Endothelial cell of umbilical vein (primary cell): ENCODE data around the gene PDSS2. TPM values are rescaled to one million over a fixed set of nuclear protein-coding genes. Genes with fewer than 3 reads are reported as not detected.

ENCODE experiments used
- BruUV-seq: library from RNA; stranded (reverse); fragments of 400-500 nt; replicated peaks from 2 replicates; lab custom pipeline; 2021; lab: Mats Ljungman, UMichigan
- CTCF ChIA-PET: fragments of 300-600, 350-600 bp; sonication (Branson Sonifier 250); formaldehyde crosslinking; loops from one replicate; lab custom pipeline; 2021; ENCODE audit warnings: antibody characterized with exemption, inconsistent platforms; lab: Charles Lee
- POLR2A ChIA-PET: fragments of 300-600, 350-600 bp; sonication (Branson Sonifier 250); formaldehyde crosslinking; loops from one replicate; lab custom pipeline; 2021; ENCODE audit warnings: antibody characterized with exemption, inconsistent platforms; lab: Charles Lee
- DNase-seq: peaks from one replicate; pipeline ENCODE4 v3.0.0-alpha.2; 2011; ENCODE audit warnings: low read depth, low spot score
- FAIRE-seq: peaks from 2 replicates; lab custom pipeline; 2011; peaks lifted over from hg19 to GRCh38; lab: Jason Lieb, UNC
- H2AFZ ChIP-seq: 2 replicates; pipeline ENCODE4 v1.6.0; 2012; ENCODE audit warnings: low read depth, low read length, control low read depth, inconsistent platforms
- H3K27ac ChIP-seq: 2 replicates; pipeline ENCODE4 v1.5.1; 2011; ENCODE audit warnings: low read depth, mild to moderate bottlenecking, control low read depth, low read length, moderate library complexity; ENCODE audit not compliant: insufficient read depth
- H3K27me3 ChIP-seq, 2 experiments: 2 replicates each; pipeline versions ENCODE4 v1.6.0 to v1.6.1; 2011; ENCODE audit warnings: low read length in 2 of 2, mixed read lengths in 1 of 2; ENCODE audit not compliant: control insufficient read depth in 2 of 2, insufficient read depth in 2 of 2
- H3K36me3 ChIP-seq, 2 experiments: 2 replicates in 1 of 2; 3 replicates in 1 of 2; pipeline ENCODE4 v1.5.1; 2011; ENCODE audit warnings: low read length in 2 of 2, mild to moderate bottlenecking in 1 of 2, moderate library complexity in 1 of 2; ENCODE audit not compliant: control insufficient read depth in 2 of 2, insufficient read depth in 2 of 2; ENCODE audit errors: extremely low read depth in 1 of 2
- H3K4me1 ChIP-seq: 3 replicates; pipeline ENCODE4 v1.5.1; 2011; ENCODE audit warnings: mild to moderate bottlenecking, low read length; ENCODE audit not compliant: control insufficient read depth, insufficient read depth; ENCODE audit errors: extremely low read depth
- H3K4me2 ChIP-seq: 2 replicates; pipeline ENCODE4 v1.6.1; 2011; ENCODE audit warnings: low read length, control low read depth, mixed read lengths; ENCODE audit not compliant: insufficient read depth
- H3K4me3 ChIP-seq, 3 experiments: fragments of 200-600 bp in 1 of 3; sonication (generic), shearing (Covaris generic) in 1 of 3; replicated peaks in 1 of 3; 2 replicates each; pipeline ENCODE4 v1.5.1; 2011 to 2016; ENCODE audit warnings: control low read depth in 3 of 3, low read length in 3 of 3, mild to moderate bottlenecking in 2 of 3, inconsistent platforms in 1 of 3, low read depth in 1 of 3, moderate library complexity in 1 of 3; ENCODE audit not compliant: insufficient read depth in 1 of 3
- H3K79me2 ChIP-seq: 2 replicates; pipeline ENCODE4 v1.6.0; 2012; ENCODE audit warnings: low read length, inconsistent platforms; ENCODE audit not compliant: control insufficient read depth, insufficient read depth
- H3K9ac ChIP-seq: replicated peaks from 2 replicates; pipeline ENCODE3; 2011; ENCODE audit warnings: low read length, control low read depth; ENCODE audit not compliant: insufficient read depth; ENCODE audit errors: extremely low read depth
- H3K9me1 ChIP-seq: replicated peaks from 3 replicates; pipeline ENCODE4 v1.6.0; 2011; ENCODE audit warnings: mild to moderate bottlenecking, low read length; ENCODE audit not compliant: control insufficient read depth, insufficient read depth; ENCODE audit errors: extremely low read depth
- H3K9me3 ChIP-seq: replicated peaks from 2 replicates; pipeline ENCODE4 v1.5.1; 2012; ENCODE audit warnings: low read length, inconsistent platforms; ENCODE audit not compliant: control insufficient read depth, insufficient read depth
- H4K20me1 ChIP-seq: replicated peaks from 2 replicates; pipeline ENCODE3; 2011; ENCODE audit warnings: mild to moderate bottlenecking, low read length; ENCODE audit not compliant: control insufficient read depth, insufficient read depth; ENCODE audit errors: extremely low read depth
- EZH2 ChIP-seq: IDR thresholded peaks from 2 replicates; pipeline ENCODE4 v1.6.1; 2012; ENCODE audit warnings: borderline replicate concordance, low read depth, mild to moderate bottlenecking, moderate library complexity, low read length, inconsistent platforms; ENCODE audit not compliant: severe bottlenecking
- FOS ChIP-seq: IDR thresholded peaks from 2 replicates; pipeline ENCODE4 v1.6.1; 2011; ENCODE audit warnings: mild to moderate bottlenecking, low read length, moderate library complexity, borderline replicate concordance; ENCODE audit not compliant: insufficient read depth
- GATA2 ChIP-seq: IDR thresholded peaks from 2 replicates; pipeline ENCODE4 v1.7.0; 2011; ENCODE audit warnings: low read depth, mild to moderate bottlenecking, moderate library complexity, mixed read lengths, low read length; ENCODE audit not compliant: insufficient read length, insufficient read depth
- JUN ChIP-seq: IDR thresholded peaks from 2 replicates; pipeline ENCODE4 v1.6.1; 2011; ENCODE audit warnings: borderline replicate concordance, low read depth; ENCODE audit not compliant: insufficient read length, insufficient read depth
- MYC ChIP-seq: IDR thresholded peaks from one replicate; pipeline ENCODE4 v1.6.1; 2011; ENCODE audit warnings: mild to moderate bottlenecking, low read depth, low read length
- POLR2A ChIP-seq: IDR thresholded peaks from 2 replicates; pipeline ENCODE4 v1.6.1; 2012; ENCODE audit warnings: low read depth, mild to moderate bottlenecking, control low read depth, low read length
- POLR2AphosphoS5 ChIP-seq: IDR thresholded peaks from 2 replicates; pipeline ENCODE4 v1.6.1; 2012; ENCODE audit warnings: low read depth, mild to moderate bottlenecking, control low read depth, low read length, moderate library complexity; ENCODE audit not compliant: insufficient read depth
- dilution Hi-C: fragments of 300-500 bp; cut with MboI; formaldehyde crosslinking; loops from one replicate; pipeline ENCODE4 v1.15.0; 2019; ENCODE audit warnings: low sequenced_read_pairs; ENCODE audit not compliant: extremely low pct_ligation_motif_present
- intact Hi-C: fragments of 100-400 bp; cut with micrococcal nuclease; formaldehyde crosslinking; loops from one replicate; pipeline ENCODE4 v1.10.0; 2022
- polyA plus RNA-seq, 4 experiments: library from polyadenylated mRNA; depleted of rRNA in 3 of 4; stranded (reverse) in 3 of 4; unstranded in 1 of 4; fragments of >200 nt; gene quantifications; 2 replicates each; pipeline versions ENCODE4 v1.2.1 to v1.2.3, GENCODE V29; 2011 to 2012; ENCODE audit warnings: missing spikeins in 1 of 4
- total RNA-seq: library from RNA; stranded (reverse); gene quantifications from 2 replicates; pipeline ENCODE4 v1.2.3, GENCODE V29; 2021
- TF ChIP-seq, protein P1 (sequence below): IDR thresholded peaks from 2 replicates; pipeline ENCODE4 v1.6.1; 2011; ENCODE audit not compliant: insufficient read depth, insufficient read length
- TF ChIP-seq, protein P2 (sequence below), 2 donors: IDR thresholded peaks; 1 replicate in 1 of 2; 2 replicates in 1 of 2; pipeline ENCODE4 v1.5.1; 2011; ENCODE audit warnings: low read length in 2 of 2, mild to moderate bottlenecking in 2 of 2, moderate library complexity in 2 of 2, control low read depth in 1 of 2, inconsistent platforms in 1 of 2, low read depth in 1 of 2; ENCODE audit not compliant: insufficient read depth in 1 of 2; ENCODE audit errors: extremely low read depth in 1 of 2

The PDSS2 gene
- total and polyA plus RNA-seq, 2 donors (not counting 3 experiments of a cell fraction or from before 2014, with no cell fraction given) = 7.6 to 9.3 TPM

DNA sequence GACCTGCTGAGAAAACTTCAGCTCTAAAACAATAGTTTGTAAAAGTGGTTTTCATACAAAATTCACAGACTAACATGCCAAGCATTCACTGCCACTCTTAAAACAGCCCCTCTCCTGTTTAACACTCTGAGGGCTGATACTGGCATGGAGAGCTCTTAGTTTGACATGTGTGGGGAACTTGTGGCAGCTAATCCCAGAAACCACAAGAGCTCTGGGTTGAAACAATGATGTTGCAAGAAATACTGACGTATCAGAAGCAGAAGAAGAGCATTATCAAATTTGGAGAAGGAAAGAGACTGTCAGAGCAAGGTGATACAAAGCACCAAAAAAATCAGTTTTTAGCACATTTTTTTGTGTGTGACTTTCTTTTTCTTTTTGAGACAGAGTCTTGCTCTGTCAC lies 349.2 kb downstream of the PDSS2 start:
- Histone ChIP-seq H3K4me2 (no peak overlapping the region), H4K20me1 (no peaks in the 10 kb centered on the region), H3K9ac (no peak overlapping the region), H3K27me3 (no peaks in the 10 kb centered on the region), H3K79me2 (no peaks in the 10 kb centered on the region), H3K9me1 (no peaks in the 10 kb centered on the region), H3K36me3 (no peaks in the 10 kb centered on the region), H3K27ac (no peak overlapping the region), H3K4me3 (no peak overlapping the region), H3K9me3 (no peaks in the 10 kb centered on the region), H3K4me1 (peaks cover 6% of the 10 kb centered on the region), H2AFZ (no peak overlapping the region)
- intact Hi-C loops = loop anchor here (5.0 to 10.0 kb wide), 3 partner anchors 33 to 665 kb away; partner anchors contain the start of gene SOBP
- dilution Hi-C loops = no loop called here
- BruUV-seq = no TSS peak
- no peak for TF ChIP-seq FOS
- no peak for TF ChIP-seq POLR2AphosphoS5
- no peak for TF ChIP-seq EZH2
- TF ChIP-seq, protein P1, sequence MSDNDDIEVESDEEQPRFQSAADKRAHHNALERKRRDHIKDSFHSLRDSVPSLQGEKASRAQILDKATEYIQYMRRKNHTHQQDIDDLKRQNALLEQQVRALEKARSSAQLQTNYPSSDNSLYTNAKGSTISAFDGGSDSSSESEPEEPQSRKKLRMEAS = no peak
- no peak for TF ChIP-seq GATA2
- no peak for TF ChIP-seq MYC
- no peak for TF ChIP-seq POLR2A
- TF ChIP-seq, protein P2, sequence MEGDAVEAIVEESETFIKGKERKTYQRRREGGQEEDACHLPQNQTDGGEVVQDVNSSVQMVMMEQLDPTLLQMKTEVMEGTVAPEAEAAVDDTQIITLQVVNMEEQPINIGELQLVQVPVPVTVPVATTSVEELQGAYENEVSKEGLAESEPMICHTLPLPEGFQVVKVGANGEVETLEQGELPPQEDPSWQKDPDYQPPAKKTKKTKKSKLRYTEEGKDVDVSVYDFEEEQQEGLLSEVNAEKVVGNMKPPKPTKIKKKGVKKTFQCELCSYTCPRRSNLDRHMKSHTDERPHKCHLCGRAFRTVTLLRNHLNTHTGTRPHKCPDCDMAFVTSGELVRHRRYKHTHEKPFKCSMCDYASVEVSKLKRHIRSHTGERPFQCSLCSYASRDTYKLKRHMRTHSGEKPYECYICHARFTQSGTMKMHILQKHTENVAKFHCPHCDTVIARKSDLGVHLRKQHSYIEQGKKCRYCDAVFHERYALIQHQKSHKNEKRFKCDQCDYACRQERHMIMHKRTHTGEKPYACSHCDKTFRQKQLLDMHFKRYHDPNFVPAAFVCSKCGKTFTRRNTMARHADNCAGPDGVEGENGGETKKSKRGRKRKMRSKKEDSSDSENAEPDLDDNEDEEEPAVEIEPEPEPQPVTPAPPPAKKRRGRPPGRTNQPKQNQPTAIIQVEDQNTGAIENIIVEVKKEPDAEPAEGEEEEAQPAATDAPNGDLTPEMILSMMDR (IDR thresholded peaks at IDR 0.05; ENCODE audit: extremely low read depth in 1 of 2, insufficient read depth in 1 of 2, low read depth in 1 of 2, low read length in 2 of 2) = no peak
- no peak for TF ChIP-seq JUN
- FAIRE-seq (no peak), DNase-seq (no peak)
- ChIA-PET CTCF (interaction anchor here (0.6 kb wide), 1 partner anchor 757 kb away, joined by 3 read pairs; no protein-coding TSS in a partner anchor), POLR2A (no interaction called here)
